Right lung (tissue), 10 donors: ENCODE measurements around the gene DNM1. TPM values are rescaled to one million over a fixed set of nuclear protein-coding genes. Genes with fewer than 3 reads are reported as not detected.
A peak's percentile ranks its signal among the peaks of the same experiment; 100 is the strongest.

Source experiments
- DNase-seq, 2 donors: peaks; one replicate each; pipeline ENCODE4 v3.0.0-alpha.2; 2013
- long read RNA-seq, 8 donors: transcript quantifications; one replicate each; lab custom pipeline, GENCODE V29; 2026
- polyA plus RNA-seq, 5 donors: library from polyadenylated mRNA; unstranded; fragments of 120-200 nt; gene quantifications; one replicate each; pipeline versions ENCODE4 v1.2.1 to v1.2.3, GENCODE V29; 2013; ENCODE audit warnings: inconsistent platforms in 1 of 5, low replicate concordance in 1 of 5; ENCODE audit not compliant: insufficient read length in 5 of 5, insufficient read depth in 1 of 5

DNM1 gene
- 10 to 100 TPM; 42.3 to 88.2 (median 59.5) TPM for polyA plus RNA-seq
- long read RNA-seq, donor 1, partial matches to known transcripts = 0 of 1 reads
- long read RNA-seq, donor 1, other reads (novel, unspliced or antisense) = 0 of 1 reads
- long read RNA-seq, donor 2 = 0 reads
- long read RNA-seq, donor 3, partial matches to known transcripts = 5 of 24 reads
- long read RNA-seq, donor 3, other reads (novel, unspliced or antisense) = 19 of 24 reads
- long read RNA-seq, donor 4 = 0 reads
- long read RNA-seq, donor 5, partial matches to known transcripts = 11 of 11 reads
- long read RNA-seq, donor 5, other reads (novel, unspliced or antisense) = 0 of 11 reads
- long read RNA-seq, donor 6, partial matches to known transcripts = 45 of 45 reads
- long read RNA-seq, donor 6, other reads (novel, unspliced or antisense) = 0 of 45 reads
- long read RNA-seq, donor 7 = 0 reads
- long read RNA-seq, donor 8 = 0 reads

- peak in 1 of 2 donors; percentile 62 for DNase-seq
Measured at GRCh38 chr9:128203024-128203706, at the start of gene DNM1. Gene DNM1 (plus strand): TSS chr9:128203379. CDS start chr9:128203471, 92 bp downstream.

- DNase-seq = no peak
Measured at GRCh38 chr9:128153947-128154695, 49.1 kb upstream of the DNM1 start.

GRCh38 chr9:128155736-128156500 lies 47.3 kb upstream of the DNM1 start:
- DNase-seq = no peak

GRCh38 chr9:128159522-128159783 lies 43.7 kb upstream of the DNM1 start:
- no peak for DNase-seq

GRCh38 chr9:128159784-128160602 lies 43.2 kb upstream of the DNM1 start, which contains the start of gene BBLN:
Gene BBLN (plus strand): TSS chr9:128160265. CDS start chr9:128160408, 143 bp downstream.
- DNase-seq = peak; percentile 93

- DNase-seq = no peak
Measured at GRCh38 chr9:128160603-128160987, 42.6 kb upstream of the DNM1 start.

GRCh38 chr9:128161215-128161902 lies 41.8 kb upstream of the DNM1 start:
- no peak for DNase-seq

- no peak for DNase-seq
Measured at GRCh38 chr9:128162215-128163026, 40.8 kb upstream of the DNM1 start.

GRCh38 chr9:128163027-128163515 lies 40.1 kb upstream of the DNM1 start:
- no peak for DNase-seq

GRCh38 chr9:128163523-128164306 lies 39.5 kb upstream of the DNM1 start:
- no peak for DNase-seq

- no peak for DNase-seq
Measured at GRCh38 chr9:128164307-128164885, 38.8 kb upstream of the DNM1 start.

- no peak for DNase-seq
Measured at GRCh38 chr9:128166169-128166568, 37.0 kb upstream of the DNM1 start.

- no peak for DNase-seq
Measured at GRCh38 chr9:128167209-128167608, 36.0 kb upstream of the DNM1 start.

GRCh38 chr9:128168731-128169308 lies 34.4 kb upstream of the DNM1 start:
- no peak for DNase-seq

- no peak for DNase-seq
Measured at GRCh38 chr9:128169492-128169891, 33.7 kb upstream of the DNM1 start.

- no peak for DNase-seq
Measured at GRCh38 chr9:128169925-128170324, 33.3 kb upstream of the DNM1 start.

GRCh38 chr9:128174062-128174461 lies 29.1 kb upstream of the DNM1 start:
- no peak for DNase-seq
